DND-41 (cell line): Measurements from ENCODE around the gene CAPN14.

Source experiments
- EZH2 ChIP-seq: IDR thresholded peaks from 3 replicates; pipeline ENCODE4 v1.6.1; 2012; ENCODE audit warnings: borderline replicate concordance, low read depth, mild to moderate bottlenecking, moderate library complexity, low read length, inconsistent platforms; ENCODE audit not compliant: severe bottlenecking
- TF ChIP-seq, protein P1 (sequence below): IDR thresholded peaks from 2 replicates; pipeline ENCODE4 v1.5.1; 2012; ENCODE audit warnings: borderline replicate concordance, low read length, moderate library complexity, mild to moderate bottlenecking; ENCODE audit not compliant: poor library complexity, severe bottlenecking; ENCODE audit errors: extremely low read depth

- TF ChIP-seq, protein P1, sequence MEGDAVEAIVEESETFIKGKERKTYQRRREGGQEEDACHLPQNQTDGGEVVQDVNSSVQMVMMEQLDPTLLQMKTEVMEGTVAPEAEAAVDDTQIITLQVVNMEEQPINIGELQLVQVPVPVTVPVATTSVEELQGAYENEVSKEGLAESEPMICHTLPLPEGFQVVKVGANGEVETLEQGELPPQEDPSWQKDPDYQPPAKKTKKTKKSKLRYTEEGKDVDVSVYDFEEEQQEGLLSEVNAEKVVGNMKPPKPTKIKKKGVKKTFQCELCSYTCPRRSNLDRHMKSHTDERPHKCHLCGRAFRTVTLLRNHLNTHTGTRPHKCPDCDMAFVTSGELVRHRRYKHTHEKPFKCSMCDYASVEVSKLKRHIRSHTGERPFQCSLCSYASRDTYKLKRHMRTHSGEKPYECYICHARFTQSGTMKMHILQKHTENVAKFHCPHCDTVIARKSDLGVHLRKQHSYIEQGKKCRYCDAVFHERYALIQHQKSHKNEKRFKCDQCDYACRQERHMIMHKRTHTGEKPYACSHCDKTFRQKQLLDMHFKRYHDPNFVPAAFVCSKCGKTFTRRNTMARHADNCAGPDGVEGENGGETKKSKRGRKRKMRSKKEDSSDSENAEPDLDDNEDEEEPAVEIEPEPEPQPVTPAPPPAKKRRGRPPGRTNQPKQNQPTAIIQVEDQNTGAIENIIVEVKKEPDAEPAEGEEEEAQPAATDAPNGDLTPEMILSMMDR = no peak
- TF ChIP-seq EZH2 = no peak
Measured at GRCh38 chr2:31193806-31194205, 23.5 kb downstream of the CAPN14 start.
